HG02763 (cell line): ENCODE data around the gene MCFD2.
A peak's percentile ranks its signal among the peaks of the same experiment; 100 is the strongest.

ENCODE experiments used
- ATAC-seq: cut with Tn5 transposase; IDR thresholded peaks from one replicate; pipeline ENCODE4 v1.9.1; 2021; ENCODE audit warnings: mild to moderate bottlenecking, moderate library complexity; ENCODE audit not compliant: unreplicated experiment

The MCFD2 gene

GRCh38 chr2:46939626-46940359 lies 24.2 kb upstream of the MCFD2 start:
- peak; percentile 20 for ATAC-seq

- no peak for ATAC-seq
Observed at GRCh38 chr2:46937471-46937901, 21.9 kb upstream of the MCFD2 start.

GRCh38 chr2:46936566-46936965 lies 21.0 kb upstream of the MCFD2 start:
- no peak for ATAC-seq

DNA sequence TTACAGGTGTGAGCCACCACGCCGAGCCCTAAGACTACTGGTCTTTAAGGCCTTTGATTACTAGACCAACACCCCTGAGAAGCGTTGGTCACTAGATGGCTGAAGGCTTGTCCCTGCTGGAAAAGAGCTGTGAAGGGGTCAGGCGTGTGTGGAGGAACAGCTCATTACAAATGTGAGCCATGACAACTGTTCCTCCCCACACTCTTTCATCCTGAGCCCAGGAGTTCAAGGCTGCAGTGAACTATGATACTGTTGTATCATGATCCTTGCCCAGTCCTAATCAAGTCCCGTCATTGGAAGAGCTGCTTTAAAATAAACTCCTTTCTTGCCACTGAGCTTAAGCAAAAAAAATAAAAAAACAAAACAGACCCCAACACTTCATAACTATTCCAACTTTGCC lies 19.5 kb upstream of the MCFD2 start:
- no peak for ATAC-seq

DNA sequence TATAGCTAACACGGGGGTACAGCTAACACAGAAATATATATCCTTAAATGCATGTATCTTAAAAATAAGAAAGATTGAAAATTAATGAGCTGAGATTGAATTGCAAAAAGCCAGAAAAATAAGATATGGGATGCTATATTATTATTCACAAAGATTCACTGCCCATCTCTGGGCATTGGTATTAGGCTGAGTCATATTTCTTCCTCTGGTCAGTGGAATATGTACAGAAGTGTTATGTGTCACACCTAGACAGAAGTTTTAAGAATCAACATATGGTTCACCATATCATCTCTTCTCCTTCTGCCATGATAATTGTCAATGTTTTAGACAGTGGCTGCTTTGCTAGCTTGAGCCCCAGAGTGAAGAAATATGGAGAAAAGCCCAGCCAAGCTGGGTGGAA lies 14.0 kb upstream of the MCFD2 start:
- ATAC-seq, result no peak

DNA sequence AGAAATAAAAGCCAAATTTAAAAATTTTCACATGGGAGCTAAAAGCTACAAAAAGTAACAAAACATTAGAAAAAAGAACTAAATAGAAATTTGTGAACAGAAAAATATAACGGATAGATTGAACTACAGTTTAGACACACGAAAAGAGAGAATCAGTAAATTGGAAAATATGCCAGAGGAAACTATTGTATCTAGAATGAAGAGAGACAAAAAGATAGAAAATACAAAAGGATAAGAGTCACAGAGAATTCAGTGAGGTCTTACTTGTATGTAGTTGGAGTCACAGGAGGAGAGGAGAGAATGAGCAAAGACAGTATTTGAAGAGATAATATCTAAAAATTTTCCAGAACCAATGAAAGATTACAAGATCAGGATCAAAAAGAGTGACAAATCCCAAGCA lies 11.3 kb upstream of the MCFD2 start:
- ATAC-seq, result no peak

DNA sequence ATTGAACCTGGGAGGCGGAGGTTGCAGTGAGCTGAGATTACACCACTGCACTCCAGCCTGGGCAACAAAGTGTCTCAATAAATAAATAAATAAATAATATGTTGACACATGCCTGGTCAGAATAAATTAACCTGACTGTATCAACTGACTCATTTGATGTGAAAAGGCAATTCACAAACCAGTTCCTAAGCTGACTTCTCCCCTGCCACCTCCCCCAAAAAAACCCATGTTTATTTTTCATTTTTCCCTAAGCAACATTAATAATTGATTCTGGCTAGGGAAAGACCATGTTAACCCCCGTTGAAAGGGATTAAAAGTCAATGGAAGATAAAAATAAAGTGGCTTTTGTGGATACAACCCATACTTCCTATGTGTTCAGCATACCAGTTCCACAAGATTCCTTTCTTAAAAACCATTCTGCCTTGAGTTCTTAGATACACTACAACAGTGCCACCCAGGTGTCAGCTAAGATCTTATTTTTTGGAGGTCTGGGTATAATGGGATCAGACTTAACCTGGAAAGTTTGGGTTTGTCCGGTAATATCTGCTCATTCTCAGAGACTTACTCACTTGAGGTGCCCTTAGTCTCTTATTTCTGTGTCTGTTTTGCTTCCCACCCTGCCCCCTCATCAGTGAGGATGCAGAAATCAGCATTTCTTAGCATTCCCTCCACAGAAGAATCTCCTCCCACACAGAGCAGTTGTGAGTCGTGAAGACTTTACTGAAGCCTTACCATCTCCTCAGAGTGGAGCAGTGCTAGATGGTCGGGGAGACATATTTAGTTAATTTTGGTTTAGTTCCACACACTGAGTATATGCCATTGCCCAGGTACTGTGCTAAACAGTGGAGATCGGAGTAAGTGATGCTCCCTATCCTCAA lies 10.1 kb upstream of the MCFD2 start:
- no peak for ATAC-seq

GRCh38 chr2:46924608-46925007 lies 9.0 kb upstream of the MCFD2 start:
- ATAC-seq, result no peak

GRCh38 chr2:46924038-46924437 lies 8.4 kb upstream of the MCFD2 start:
- no peak for ATAC-seq

- no peak for ATAC-seq
Observed at GRCh38 chr2:46923041-46923528, 7.5 kb upstream of the MCFD2 start.

DNA sequence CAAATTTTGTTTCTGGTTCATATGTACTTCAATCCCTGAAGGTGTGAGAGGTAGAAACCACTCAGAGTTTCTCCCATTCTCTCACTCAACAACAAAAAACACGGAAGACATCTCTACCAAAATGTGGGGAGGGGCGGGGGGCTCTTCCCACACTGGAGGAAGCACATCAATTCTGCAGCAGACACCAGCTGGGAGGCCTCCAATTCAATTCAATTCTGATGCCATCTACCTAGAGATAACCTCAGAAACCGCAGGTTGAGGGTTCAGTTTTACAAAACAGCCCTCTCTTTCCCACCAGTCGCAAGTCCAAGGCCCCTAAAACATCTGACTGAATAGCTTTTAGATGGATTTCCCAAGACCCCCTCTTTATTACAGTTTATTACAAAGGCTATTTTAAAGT lies 7.0 kb upstream of the MCFD2 start:
- no peak for ATAC-seq

- no peak for ATAC-seq
Observed at GRCh38 chr2:46921676-46922448, 6.3 kb upstream of the MCFD2 start.

GRCh38 chr2:46917628-46918027 lies 2.0 kb upstream of the MCFD2 start:
- no peak for ATAC-seq

DNA sequence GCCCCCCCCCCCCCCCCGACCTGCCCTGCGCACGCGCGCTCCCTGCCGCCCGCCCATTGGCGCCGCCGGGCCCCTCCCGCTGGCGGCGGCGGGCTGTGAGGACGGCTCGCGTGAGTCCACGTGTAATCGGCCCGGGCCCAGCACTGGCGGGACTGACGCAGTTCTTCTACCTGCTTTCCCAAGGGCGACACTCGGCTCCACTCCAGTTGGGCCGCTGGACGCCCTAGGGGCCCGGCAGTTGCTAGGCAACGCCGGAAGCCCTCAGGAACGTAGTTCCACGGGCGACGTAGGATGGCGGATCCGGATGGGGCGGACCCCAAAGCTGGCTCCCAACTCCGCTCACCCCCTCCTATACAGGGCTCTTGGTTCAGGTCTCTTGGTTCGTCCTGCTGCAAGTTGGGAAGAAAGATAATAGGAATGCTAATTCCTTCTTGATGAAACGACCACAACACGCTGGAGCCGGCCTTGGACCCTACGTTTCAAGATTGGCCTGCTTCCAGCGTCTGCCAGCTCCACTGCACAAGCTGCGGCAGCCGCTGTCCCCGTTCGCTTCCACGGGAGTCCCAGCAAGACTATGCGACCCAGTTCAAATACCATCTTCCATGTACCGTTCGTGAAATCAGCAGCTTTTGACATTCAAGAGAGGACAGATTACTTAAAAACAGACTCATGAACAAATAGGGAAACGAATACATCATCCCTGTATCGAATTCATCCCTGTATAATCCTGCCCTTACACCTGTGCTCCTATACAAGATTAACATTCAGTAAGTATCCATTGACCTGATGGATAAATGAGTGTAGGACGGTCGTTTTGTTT lies 415 bp upstream of the MCFD2 start:
- peak; percentile 84 for ATAC-seq

DNA sequence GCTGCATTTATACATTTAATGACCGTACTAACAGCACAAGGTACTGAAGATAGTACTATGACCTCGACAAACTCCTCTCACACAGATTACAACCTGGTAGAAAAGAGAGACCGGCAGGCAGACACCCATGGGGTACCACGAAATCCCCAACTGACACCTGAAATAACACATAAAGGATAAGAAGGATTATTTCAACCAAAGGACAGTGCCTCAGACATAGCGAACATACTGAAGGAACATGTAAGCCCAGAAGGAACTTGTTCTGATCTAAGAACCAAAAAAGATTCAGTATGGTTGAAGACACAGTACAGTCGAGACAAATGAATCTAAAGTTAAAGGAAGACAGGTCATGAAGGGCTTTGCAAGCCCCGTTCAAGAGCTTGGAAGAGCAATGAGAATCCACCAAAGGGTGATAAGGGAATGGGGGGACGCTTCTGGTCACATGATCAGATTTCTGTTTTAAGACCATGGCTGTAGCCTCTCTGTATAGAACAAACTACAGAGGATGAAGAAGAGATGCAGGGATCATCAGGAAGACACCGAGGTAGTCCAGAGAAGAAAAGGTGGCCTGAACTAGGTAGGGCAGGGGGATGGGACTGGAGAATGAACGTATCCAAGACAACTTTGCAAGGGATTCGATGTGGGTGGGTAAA lies 902 bp downstream of the MCFD2 start:
- no peak for ATAC-seq

DNA sequence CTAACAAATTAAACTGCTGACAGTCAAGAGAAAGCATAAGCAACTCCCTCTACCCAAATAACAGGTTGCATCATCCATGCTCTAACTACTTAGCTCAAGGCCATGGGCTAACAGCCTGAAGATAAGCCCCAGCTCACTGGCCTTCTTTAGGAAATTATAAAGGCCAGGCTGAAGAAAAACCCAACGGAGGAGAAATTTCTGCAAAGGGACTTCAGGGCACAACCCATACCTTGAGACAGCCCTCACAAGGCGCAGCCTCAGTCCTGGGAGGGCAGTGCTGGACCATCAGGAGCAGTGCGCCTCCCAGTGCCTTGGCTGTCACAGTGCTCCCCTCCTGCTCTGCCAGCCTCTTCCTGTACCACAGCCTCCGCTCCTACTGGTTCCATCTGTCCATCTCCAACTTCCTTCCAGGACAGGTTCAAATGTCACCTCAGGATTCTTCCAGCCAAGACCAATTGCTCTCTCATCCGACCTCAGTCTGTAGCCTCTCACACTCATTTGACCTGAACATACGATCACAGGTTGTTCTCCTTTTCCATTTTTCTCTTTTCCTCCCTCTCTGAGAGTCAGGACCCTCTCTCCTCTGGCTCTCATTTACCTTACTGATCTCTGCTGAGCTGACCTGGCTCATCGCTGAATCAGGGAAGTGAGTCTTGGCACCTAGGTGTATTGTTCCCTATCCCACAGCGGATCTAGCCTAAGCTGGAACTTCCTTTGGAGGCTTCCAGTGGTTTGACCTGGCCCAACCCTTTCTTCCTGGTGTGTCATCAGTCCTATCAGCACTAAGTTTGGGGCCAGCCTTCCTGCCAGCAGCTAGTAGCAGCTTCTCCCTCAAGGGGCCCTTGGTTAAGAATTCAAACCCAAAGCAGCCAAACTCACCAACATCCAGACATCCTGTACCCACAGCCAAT lies 1.9 kb downstream of the MCFD2 start:
- ATAC-seq, result no peak

DNA sequence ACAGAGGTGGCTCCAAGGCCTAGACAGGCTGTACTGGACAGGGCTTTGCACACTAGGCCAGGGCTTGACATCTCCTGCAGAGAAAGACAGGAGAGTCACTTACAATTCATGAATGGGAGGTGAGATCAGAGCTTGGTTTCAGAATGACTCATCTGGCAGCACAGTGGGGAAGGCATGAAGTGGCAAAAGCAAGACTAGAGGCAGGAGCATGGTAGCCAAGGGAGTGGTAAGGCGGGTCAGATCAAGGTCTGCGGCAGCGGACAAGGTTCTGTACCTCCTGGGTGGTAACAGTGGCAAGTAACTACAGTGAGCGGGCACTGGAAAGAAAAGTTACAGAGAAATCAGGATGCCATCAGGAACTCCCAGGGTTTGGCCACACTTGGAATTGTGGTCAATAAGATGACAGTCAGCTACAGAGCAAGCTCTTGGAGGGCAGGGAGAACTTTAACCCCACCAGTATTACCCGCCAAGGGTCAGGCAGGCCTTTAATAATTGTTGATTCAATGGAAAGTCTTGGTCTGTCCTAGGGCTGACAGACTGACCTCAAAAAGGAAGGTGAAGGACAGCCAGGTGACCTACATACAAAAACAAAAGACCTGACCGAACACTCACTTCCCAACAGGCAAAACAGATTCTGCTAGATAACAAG lies 5.7 kb downstream of the MCFD2 start:
- ATAC-seq, result peak; percentile 79

DNA sequence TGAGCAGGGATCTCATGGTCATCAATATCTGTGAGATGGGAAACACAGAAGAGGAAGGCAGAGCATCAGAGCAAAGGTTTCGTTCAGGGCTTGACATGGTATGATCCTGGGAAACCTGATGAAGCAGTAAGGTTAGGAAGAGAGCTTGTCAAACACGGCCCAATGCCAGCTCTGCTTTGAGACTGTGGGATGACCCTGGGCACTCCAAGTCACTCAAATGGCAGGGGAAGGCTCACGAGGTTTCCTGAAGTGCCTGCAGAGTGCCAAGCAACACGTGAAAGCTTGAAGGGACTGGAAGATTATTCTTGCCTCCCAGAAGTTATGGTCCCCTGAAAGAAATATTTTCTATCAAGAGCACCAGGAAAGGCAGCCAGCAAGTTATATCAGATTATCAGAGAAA lies 6.5 kb downstream of the MCFD2 start:
- ATAC-seq, result no peak
